ENCODE results near the gene PSPN. TPM values are rescaled to one million over a fixed set of nuclear protein-coding genes. Genes with fewer than 3 reads are reported as not detected.

PSPN gene
- total and polyA plus RNA-seq, 2 of the 13 experiments (the other 11 are each of a cell fraction or from before 2014, with no cell fraction given), result 0.69 to 1.1 TPM

- no peak for TF ChIP-seq ZBTB46 (CRISPR knock-in tag; IDR thresholded peaks at IDR 0.05; ENCODE audit: borderline replicate concordance)
- no peak for TF ChIP-seq GRHL1 (CRISPR knock-in tag; conservative IDR thresholded peaks at IDR 0.05)
- TF ChIP-seq YEATS4 (CRISPR knock-in tag; IDR thresholded peaks at IDR 0.05; ENCODE audit: borderline replicate concordance), result peak; percentile 46; the same call in 1 of the 2 replicates
- TF ChIP-seq TAF15 (IDR thresholded peaks at IDR 0.05; ENCODE audit: low read depth, low read length, poor library complexity, severe bottlenecking), result no peak
- TF ChIP-seq ZFY (CRISPR knock-in tag; IDR thresholded peaks at IDR 0.05), result peak; percentile 88
- TF ChIP-seq RFX5 (IDR thresholded peaks at IDR 0.05; ENCODE audit: low read depth, low read length), result peak; percentile 57; the same call in 1 of the 2 replicates
- peak; percentile 90; the same call in 1 of the 2 replicates for TF ChIP-seq ZNF468 (CRISPR knock-in tag; IDR thresholded peaks at IDR 0.05)
- no peak for TF ChIP-seq NPAS2 (CRISPR knock-in tag; IDR thresholded peaks at IDR 0.05; ENCODE audit: borderline replicate concordance)
- peak; percentile 79 for TF ChIP-seq YY1 (IDR thresholded peaks at IDR 0.05; ENCODE audit: insufficient read depth, insufficient replicate concordance, low read depth, low read length)
- TF ChIP-seq IRF1 (CRISPR knock-in tag; IDR thresholded peaks at IDR 0.05; ENCODE audit: low read depth), result no peak
- no peak for TF ChIP-seq CBX2 (IDR thresholded peaks at IDR 0.05; ENCODE audit: low read depth, low read length)
- TF ChIP-seq CBX2 (CRISPR knock-in tag; IDR thresholded peaks at IDR 0.05; ENCODE audit: low read depth), result no peak
- TF ChIP-seq ZNF576 (CRISPR knock-in tag; IDR thresholded peaks at IDR 0.05), result 0 out of 2 replicates have a peak, but pooled peaks have one; percentile 30
- peak; percentile 13; the same call in 1 of the 2 replicates for TF ChIP-seq ZNF580 (CRISPR knock-in tag; IDR thresholded peaks at IDR 0.05; ENCODE audit: borderline replicate concordance, low read depth)
- 0 out of 2 replicates have a peak, but pooled peaks have one; percentile 15 for TF ChIP-seq HCFC1 (IDR thresholded peaks at IDR 0.05; ENCODE audit: low read depth, low read length)
- no peak for TF ChIP-seq ZNF484 (CRISPR knock-in tag; IDR thresholded peaks at IDR 0.05; ENCODE audit: borderline replicate concordance, low read depth)
- 0 out of 2 replicates have a peak, but pooled peaks have one; percentile 8 for TF ChIP-seq ZNF784 (CRISPR knock-in tag; IDR thresholded peaks at IDR 0.05; ENCODE audit: borderline replicate concordance)
- TF ChIP-seq TOPORS (CRISPR knock-in tag; IDR thresholded peaks at IDR 0.05), result no peak
- peak; percentile 88; the same call in 1 of the 2 replicates for TF ChIP-seq IRF9 (CRISPR knock-in tag; IDR thresholded peaks at IDR 0.05; ENCODE audit: borderline replicate concordance)
- 0 out of 2 replicates have a peak, but pooled peaks have one; percentile 13 for TF ChIP-seq ZNF563 (CRISPR knock-in tag; IDR thresholded peaks at IDR 0.05)
- no peak for TF ChIP-seq IKZF1 (IDR thresholded peaks at IDR 0.05)
- peak; percentile 72 for TF ChIP-seq MED8 (CRISPR knock-in tag; IDR thresholded peaks at IDR 0.05; ENCODE audit: insufficient replicate concordance)
- 0 out of 2 replicates have a peak, but pooled peaks have one; percentile 27 for TF ChIP-seq ZNF143 (CRISPR knock-in tag; IDR thresholded peaks at IDR 0.05)
Observed at GRCh38 chr19:6372594-6373095, 3.1 kb downstream of the PSPN start, which contains the start of gene ALKBH7 (continued).

All from HepG2 (cell line).